Activated T-helper 17 cell treated with anti-CD3 and anti-CD28 coated beads, Interleukin-2, amount 50 U/mL, for 72 hours (primary cell): ENCODE data around the gene ACR. TPM values are rescaled to one million over a fixed set of nuclear protein-coding genes. Genes with fewer than 3 reads are reported as not detected.
"Not testable (repeated sequence)": the region's sequence is repeated elsewhere in the genome, so short reads cannot be mapped to it uniquely, and the experiment has no call there.

ENCODE experiments used
- ATAC-seq: fragments of 150-1000 bp; cut with Tn5 transposase; replicated peaks from 2 replicates; pipeline ENCODE4 v1.10.0; 2021; ENCODE audit warnings: mild to moderate bottlenecking, moderate library complexity
- H3K27ac Mint-ChIP-seq: one replicate; pipeline ENCODE4 v1.8.0; 2022; ENCODE audit warnings: mixed read lengths
- H3K27me3 Mint-ChIP-seq: one replicate; pipeline ENCODE4 v1.8.0; 2022; ENCODE audit warnings: mixed read lengths
- H3K36me3 Mint-ChIP-seq: one replicate; pipeline ENCODE4 v1.8.0; 2022; ENCODE audit warnings: low read depth, mild to moderate bottlenecking, mixed read lengths
- H3K4me1 Mint-ChIP-seq: one replicate; pipeline ENCODE4 v1.8.0; 2022; ENCODE audit warnings: mixed read lengths
- H3K4me3 Mint-ChIP-seq: one replicate; pipeline ENCODE4 v1.8.0; 2022; ENCODE audit warnings: mild to moderate bottlenecking, mixed read lengths
- H3K9me3 Mint-ChIP-seq: one replicate; pipeline ENCODE4 v1.8.0; 2022; ENCODE audit warnings: mixed read lengths
- total RNA-seq, 2 donors: library from RNA; stranded (reverse); gene quantifications; one replicate each; pipeline ENCODE4 v1.2.3, GENCODE V29; 2022

ACR gene
- total RNA-seq, 2 donors from 2014 or later = not detected

DNA sequence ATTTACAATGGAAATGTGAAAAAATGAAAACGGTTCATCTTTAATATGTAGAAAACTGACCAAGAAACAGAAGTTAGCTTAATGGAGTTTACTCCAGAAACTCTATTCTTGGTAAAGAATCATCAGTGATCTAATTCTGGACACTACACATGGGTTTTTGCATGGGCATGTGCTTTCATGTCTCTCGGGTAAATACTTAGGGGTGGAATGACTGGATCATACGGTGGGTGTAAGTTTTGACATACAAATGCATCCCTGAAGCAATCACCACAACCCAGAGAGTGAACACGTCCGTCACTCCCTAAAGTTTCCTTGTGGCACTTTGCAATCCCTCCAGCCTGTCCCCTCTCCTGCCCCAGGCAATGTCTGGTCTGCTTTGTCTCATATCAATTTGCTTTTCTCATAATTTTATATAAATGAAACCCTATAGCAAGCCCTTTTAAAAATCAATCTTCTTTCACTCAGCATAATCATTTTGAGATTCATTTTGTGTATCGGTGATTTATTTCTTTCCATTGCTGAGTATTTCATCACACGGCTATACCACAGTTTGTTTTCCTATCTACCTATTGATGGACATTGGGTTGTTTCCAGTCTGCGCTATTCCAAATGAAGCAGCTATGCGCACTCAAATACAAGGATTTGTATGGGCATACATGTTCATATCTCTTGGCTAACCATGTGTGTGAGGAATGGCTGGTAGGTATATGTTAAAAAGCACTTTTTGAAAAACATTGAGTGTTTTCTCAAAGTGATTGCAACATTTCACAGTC, 11.5 kb downstream of the ACR start:
- not testable (repeated sequence) for H3K36me3 Mint-ChIP-seq, H3K4me1 Mint-ChIP-seq, H3K9me3 Mint-ChIP-seq, H3K27me3 Mint-ChIP-seq, H3K27ac Mint-ChIP-seq, H3K4me3 Mint-ChIP-seq, ATAC-seq

DNA sequence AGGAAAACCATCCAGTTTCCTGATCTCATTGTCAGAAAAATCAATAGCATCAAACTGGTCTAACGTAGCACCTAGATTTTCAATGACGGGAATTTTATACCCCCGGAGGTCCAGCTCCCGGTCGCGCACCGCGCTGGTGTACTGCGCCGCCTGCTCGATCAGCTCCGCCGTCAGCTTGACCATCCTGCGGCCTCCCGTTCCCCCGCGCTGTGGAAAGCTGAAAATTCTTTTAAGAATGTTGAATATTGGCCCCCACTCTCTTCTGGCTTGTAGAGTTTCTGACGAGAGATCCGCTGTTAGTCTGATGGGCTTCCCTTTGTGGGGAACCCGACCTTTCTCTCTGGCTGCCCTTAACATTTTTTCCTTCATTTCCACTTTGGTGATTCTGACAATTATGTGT, 17.2 kb downstream of the ACR start:
- not testable (repeated sequence) for H3K36me3 Mint-ChIP-seq, ATAC-seq, H3K27ac Mint-ChIP-seq, H3K4me3 Mint-ChIP-seq, H3K27me3 Mint-ChIP-seq, H3K9me3 Mint-ChIP-seq, H3K4me1 Mint-ChIP-seq

DNA sequence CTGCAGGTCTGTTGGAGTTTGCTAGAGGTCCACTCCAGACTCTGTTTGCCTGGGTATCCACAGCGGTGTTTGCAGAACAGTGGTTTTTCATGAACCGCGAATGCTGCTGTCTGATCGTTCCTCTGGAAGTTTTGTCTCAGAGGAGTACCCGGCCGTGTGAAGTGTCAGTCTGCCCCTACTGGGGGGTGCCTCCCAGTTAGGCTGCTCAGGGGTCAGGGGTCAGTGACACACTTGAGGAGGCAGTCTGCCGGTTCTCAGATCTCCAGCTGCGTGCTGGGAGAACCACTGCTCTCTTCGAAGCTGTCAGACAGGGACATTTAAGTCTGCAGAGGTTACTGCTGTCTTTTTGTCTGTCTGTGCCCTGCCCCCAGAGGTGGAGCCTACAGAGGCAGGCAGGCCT, 18.4 kb downstream of the ACR start:
- not testable (repeated sequence) for H3K27me3 Mint-ChIP-seq, H3K4me1 Mint-ChIP-seq, H3K36me3 Mint-ChIP-seq, H3K9me3 Mint-ChIP-seq, ATAC-seq, H3K27ac Mint-ChIP-seq
- peak overlapping the region; percentile 90 for H3K4me3 Mint-ChIP-seq

DNA sequence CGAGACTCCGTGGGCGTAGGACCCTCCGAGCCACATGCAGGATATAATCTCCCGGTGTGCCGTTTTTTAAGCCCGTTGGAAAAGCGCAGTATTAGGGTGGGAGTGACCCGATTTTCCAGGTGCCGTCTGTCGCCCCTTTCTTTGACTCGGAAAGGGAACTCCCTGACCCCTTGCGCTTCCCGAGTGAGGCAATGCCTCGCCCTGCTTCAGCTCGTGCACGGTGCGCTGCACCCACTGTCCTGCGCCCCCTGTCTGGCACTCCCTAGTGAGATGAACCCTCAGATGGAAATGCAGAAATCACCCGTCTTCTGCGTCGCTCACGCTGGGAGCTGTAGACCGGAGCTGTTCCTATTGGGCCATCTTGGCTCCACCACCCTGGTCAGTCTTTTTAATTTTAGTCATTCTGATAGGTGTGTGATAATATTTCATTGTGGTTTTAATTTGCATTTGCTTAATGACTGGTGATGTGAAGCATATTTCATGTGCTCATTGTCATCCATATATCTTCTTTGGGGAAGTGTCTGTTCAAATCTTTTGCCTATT, 19.0 kb downstream of the ACR start:
- ATAC-seq = peak; percentile 48
- peak overlapping the region; percentile 66 for H3K27ac Mint-ChIP-seq
- H3K36me3 Mint-ChIP-seq = not testable (repeated sequence)

DNA sequence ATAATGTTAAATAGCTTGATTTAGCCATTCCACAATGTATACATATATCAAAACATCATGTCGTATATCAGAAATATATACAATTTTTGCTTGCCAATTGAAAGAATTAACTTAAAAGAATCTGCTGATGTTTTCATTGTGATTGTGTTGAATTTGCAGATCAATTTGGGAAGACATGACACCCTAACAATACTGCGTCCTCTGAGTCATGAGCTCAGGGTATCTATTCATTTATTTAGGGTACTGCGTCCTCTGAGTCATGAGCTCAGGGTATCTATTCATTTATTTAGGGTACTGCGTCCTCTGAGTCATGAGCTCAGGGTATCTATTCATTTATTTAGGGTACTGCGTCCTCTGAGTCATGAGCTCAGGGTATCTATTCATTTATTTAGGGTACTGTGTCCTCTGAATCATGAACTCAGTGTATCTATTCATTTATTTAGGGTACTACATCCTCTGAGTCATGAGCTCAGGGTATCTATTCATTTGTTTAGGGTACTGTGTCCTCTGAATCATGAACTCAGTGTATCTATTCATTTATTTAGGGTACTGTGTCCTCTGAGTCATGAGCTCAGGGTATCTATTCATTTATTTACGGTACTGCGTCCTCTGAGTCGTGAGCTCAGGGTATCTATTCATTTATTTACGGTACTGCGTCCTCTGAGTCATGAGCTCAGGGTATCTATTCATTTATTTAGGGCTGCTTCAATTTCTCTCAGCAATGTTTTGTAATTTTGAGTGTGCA, 21.8 kb downstream of the ACR start:
- not testable (repeated sequence) for H3K36me3 Mint-ChIP-seq, H3K4me3 Mint-ChIP-seq, H3K27me3 Mint-ChIP-seq, H3K27ac Mint-ChIP-seq, H3K9me3 Mint-ChIP-seq, H3K4me1 Mint-ChIP-seq
- peak; percentile 62 for ATAC-seq

More for the DNA sequence above, 19.0 kb downstream of the ACR start:
- peak overlapping the region; percentile 90 for H3K4me3 Mint-ChIP-seq
- H3K4me1 Mint-ChIP-seq, H3K9me3 Mint-ChIP-seq, H3K27me3 Mint-ChIP-seq: not testable (repeated sequence)

DNA sequence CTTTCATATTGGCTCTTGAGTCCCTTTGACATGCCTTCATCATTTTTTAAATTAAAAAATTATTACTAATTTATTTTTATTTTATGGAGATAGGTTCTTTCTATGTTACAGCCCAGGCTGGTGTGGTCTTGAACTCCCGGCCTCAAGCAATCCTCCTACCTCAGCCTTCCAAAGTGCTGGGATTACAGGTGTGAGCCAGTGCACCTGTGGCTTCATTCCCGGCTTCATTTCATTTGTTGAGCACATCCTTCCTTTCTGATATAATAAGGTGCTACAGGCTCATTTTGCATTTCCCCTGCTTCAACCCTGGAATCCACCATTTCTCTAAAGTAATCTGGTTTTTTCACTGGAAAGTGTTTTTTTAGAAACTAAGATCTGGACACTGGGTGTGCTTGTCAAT, 23.8 kb downstream of the ACR start:
- not testable (repeated sequence) for H3K27ac Mint-ChIP-seq, ATAC-seq, H3K36me3 Mint-ChIP-seq, H3K27me3 Mint-ChIP-seq, H3K9me3 Mint-ChIP-seq, H3K4me1 Mint-ChIP-seq, H3K4me3 Mint-ChIP-seq

DNA sequence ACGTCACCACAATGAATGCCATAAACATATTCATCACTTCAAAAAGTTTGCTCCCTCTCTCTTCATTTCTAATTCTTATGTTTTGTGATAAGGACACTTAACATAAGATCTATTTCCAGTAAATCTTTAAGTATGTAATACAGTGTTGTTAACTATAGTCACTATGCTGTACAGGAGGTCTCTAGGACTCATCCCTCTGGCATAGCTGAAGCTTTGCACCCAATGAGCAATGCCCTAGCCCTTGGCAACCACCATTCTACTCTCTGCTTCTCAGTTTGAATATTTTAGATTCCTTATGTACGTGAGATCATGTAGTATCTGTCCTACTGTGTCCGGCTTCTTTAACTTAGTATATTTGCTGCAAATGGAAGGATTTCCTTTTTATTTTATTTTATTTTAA, 26.3 kb downstream of the ACR start:
- H3K4me1 Mint-ChIP-seq, H3K9me3 Mint-ChIP-seq, H3K27ac Mint-ChIP-seq, H3K27me3 Mint-ChIP-seq, H3K36me3 Mint-ChIP-seq, ATAC-seq, H3K4me3 Mint-ChIP-seq: not testable (repeated sequence)

DNA sequence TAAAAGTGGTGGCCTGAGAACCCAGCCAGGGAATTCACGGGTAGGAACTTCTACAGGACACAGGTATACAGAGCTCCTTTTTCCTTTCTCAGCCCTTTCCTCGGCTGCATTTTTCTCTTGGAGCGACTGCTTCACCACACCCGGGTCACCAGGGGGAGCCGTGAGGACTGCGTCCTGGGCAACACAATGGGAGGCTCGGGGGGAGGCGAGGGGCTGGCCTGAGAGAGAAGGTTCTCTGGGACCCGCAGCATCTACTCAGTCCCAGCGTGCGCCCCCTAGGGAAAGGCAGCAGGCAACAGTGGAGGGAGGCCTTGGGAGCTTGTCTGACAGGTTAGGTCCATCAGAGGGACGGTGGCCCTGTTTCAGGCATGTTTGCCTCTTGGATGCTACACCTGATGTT, 37.1 kb downstream of the ACR start:
- H3K4me1 Mint-ChIP-seq, H3K36me3 Mint-ChIP-seq, H3K27me3 Mint-ChIP-seq, ATAC-seq, H3K4me3 Mint-ChIP-seq, H3K9me3 Mint-ChIP-seq, H3K27ac Mint-ChIP-seq: not testable (repeated sequence)

DNA sequence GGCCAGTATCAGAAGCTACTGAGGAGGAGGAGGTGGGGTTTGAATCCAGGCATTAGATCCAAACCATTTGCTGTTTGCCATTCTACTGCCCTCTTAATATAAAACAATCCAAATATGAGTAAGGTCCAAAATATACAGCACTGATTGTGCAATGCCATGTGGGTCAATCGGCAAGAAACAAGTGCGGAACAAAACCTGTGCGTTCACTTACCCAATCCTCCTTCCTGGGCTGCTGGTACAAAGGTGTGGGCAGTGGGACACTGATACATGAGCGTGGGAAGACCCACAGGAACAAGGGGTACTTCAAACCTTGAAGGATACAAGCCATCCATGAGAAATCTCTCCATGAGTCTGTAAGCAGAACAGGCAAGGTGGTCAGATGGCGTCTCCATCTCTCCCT, 39.6 kb downstream of the ACR start:
- not testable (repeated sequence) for H3K27me3 Mint-ChIP-seq, ATAC-seq, H3K9me3 Mint-ChIP-seq, H3K4me1 Mint-ChIP-seq, H3K4me3 Mint-ChIP-seq, H3K27ac Mint-ChIP-seq
- H3K36me3 Mint-ChIP-seq = peaks cover 24% of the 10 kb centered on the region

DNA sequence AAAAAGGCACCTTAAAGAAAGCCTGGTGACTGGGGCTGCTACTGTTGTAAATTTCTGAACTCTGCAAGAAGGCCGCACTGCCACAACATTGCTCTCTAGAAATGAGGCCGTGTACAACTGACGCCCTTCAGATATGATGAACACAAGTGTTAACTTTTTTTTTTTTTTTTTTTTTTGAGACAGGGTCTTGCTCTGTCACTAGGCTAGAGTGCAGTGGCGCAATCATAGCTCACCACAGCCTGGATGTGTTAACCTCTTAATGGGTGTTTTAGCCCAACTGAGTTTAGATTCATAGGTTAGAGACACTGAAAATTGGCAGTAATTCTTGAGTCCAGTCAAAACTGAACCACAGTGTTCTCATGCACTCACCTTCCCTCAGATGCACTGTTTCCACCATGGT, 42.2 kb downstream of the ACR start:
- not testable (repeated sequence) for H3K27ac Mint-ChIP-seq, H3K4me3 Mint-ChIP-seq, ATAC-seq, H3K9me3 Mint-ChIP-seq, H3K4me1 Mint-ChIP-seq, H3K27me3 Mint-ChIP-seq
- H3K36me3 Mint-ChIP-seq = peaks cover 24% of the 10 kb centered on the region

DNA sequence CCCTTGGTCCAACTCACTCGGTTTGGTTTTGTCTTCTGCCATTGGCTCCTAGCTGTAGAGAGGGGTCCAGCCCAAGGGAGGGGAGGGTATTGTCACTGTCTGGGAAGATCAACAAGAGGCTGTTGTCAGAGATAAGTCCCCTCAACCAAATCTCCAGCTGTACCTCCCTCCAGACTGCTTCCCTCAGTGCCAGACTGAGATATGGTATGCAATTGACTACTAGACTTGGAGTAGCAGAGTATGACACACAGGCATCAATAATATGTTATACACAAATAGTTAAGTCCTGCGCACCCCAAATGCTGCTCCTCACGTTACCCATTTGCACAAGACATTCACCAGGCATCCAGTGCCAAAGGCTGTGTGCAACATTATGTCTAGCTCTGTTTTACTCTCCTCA, 44.2 kb downstream of the ACR start:
- not testable (repeated sequence) for H3K4me1 Mint-ChIP-seq, H3K27me3 Mint-ChIP-seq, H3K9me3 Mint-ChIP-seq, H3K27ac Mint-ChIP-seq, ATAC-seq
- Mint-ChIP-seq H3K36me3 (peaks cover 18% of the 10 kb centered on the region), H3K4me3 (peak overlapping the region; percentile 51)

DNA sequence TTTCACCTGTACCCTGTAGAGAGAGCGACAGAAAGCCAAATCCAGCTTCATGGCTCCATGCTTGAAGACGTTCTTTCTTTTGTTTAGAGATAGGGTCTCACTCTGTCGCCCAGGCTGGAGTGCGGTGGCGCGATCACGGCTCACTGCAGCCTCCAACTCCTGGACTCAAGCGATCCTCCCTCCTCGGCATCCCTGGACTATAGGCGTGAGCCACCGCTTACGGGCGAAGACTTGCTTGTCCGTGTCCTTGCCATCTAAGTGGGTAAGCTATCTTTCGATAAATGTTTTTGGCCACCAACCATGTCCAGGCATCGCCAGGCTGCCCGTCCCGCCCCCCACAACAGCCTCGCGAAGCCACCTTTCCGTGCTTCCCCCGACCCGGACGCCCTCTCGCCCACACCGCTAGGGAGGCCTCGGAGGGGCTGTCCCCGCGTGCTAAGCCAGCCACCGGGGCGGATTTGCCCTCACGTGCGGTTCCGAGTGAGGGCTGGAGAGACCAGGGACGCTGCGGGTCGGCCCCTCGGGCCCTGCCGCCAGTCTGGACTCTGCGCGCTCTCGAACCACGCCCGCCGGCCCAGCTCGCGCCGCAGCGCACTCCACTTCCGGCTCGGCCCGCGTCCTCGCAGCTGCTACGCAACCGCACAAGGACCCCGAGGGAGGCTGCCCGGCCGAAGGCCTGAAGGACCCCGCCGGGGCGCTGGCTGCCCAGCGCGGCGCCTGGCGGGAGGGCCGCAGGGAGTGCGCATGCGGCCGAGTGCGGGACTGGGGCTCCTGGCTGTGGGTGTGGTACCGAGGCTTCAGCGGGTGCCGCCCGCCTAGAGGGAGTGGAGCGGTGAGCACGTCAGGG, 45.3 kb downstream of the ACR start, which contains the start of gene RABL2B:
RABL2B (minus strand) TSS at position 604 of the 847 bp plus-strand sequence. CDS start 1,342 bp downstream, outside the sequence.
- Mint-ChIP-seq H3K4me3 (peak within 1 kb of the TSS; percentile 89), H3K27ac (peak within 1 kb of the TSS; percentile 84), H3K36me3 (peaks cover 18% of the 10 kb centered on the region)
- not testable (repeated sequence) for H3K9me3 Mint-ChIP-seq, H3K27me3 Mint-ChIP-seq, H3K4me1 Mint-ChIP-seq
- ATAC-seq = peak; percentile 94

DNA sequence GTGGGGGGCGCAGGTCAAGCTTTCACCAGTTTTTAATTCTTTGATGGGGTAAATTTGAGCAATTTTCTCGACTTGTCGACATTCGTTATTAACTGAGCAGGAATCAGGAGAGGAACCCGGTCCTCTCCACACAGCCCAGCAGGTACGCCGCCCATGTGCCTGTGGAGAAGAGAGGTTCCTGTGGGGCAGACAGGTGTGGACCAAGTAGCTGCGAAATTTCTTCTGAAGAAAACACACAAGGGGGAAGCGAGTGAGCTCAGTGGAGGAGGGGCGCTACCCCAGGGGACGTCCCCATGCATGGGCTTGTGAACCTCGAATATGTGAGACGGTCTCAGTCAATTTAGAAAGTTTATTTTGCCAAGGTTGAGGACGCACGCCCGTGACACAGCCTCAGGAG, 45.9 kb downstream of the ACR start:
- H3K27ac Mint-ChIP-seq = peak overlapping the region; percentile 84
- peak overlapping the region; percentile 89 for H3K4me3 Mint-ChIP-seq
- peaks cover 18% of the 10 kb centered on the region for H3K36me3 Mint-ChIP-seq

DNA sequence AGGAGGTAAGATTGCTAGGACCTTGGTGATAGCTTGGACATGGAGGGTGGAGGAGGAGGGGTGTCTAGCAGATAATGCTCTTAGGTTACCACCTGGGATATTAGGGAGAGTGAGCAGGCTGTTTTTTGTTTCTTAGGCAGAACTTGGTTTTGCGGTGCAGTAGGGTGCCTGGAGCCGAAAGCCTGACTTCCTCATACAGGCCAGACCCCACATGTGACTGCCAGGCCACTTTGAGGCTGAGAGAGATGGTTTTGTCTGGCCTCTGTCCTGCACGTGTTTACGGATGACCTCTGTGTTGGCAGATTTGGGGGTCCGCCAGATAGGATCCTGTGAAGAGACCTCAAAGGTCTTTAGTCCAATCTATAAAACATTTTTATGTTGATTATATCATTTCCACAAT, 47.3 kb downstream of the ACR start:
- not testable (repeated sequence) for ATAC-seq, H3K9me3 Mint-ChIP-seq, H3K4me3 Mint-ChIP-seq, H3K27ac Mint-ChIP-seq, H3K4me1 Mint-ChIP-seq, H3K27me3 Mint-ChIP-seq
- peaks cover 17% of the 10 kb centered on the region for H3K36me3 Mint-ChIP-seq

More for the DNA sequence above, 45.9 kb downstream of the ACR start:
- H3K9me3 Mint-ChIP-seq, H3K4me1 Mint-ChIP-seq, H3K27me3 Mint-ChIP-seq: not testable (repeated sequence)
- peak; percentile 36 for ATAC-seq
